D341Med (cell line): Measurements from ENCODE around the gene LEF1.

Experiments used
- DNase-seq: peaks from one replicate; pipeline ENCODE4 v3.0.0; 2012; ENCODE audit warnings: low spot score

The LEF1 gene

DNA sequence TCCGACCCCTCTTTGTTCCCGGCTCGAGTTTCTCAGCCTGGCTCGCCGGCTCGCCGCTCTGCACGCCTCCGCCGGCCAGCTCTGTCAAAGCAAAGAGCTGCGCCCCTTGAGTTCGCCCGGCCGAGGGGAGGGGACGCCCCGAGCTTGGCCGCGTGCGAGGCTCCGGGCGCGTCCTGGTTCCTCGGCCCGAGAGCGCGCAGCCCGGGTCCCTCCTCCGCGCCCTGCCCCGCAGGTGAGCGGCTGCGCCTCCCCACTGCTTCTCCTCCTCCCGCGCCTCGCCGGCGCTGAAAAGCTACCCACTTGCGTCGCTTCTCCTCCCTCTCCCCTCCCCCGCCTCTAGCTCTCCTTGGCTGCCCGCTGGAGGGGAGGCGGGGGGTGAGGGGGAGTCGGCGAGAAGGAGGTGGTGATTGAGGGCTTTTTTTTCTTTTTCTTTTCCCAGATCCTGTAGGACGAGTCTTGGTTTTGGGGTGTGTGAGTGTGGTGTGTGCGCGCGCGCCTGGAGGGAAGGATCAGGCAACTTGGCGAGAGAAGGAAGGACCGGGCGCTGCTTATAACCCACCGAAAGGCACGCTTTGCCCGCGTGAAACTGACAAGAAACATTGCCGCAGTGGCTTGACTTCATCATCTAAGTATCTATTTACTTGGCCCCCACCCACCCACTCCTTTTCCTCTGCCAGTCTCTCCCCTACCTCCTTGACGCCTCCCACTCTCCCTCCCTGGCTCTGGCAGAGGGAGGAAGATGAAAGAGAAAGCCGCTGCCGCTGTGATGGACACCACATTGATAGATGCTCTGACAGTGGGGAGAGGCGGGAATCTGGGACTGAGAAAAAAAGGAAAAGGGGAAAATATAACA, at the start of gene LEF1:
Gene LEF1 (minus strand): TSS at position 262 of the 853 bp plus-strand sequence. CDS start 1,165 bp downstream, outside the sequence.
- peak; percentile 58 for DNase-seq

DNA sequence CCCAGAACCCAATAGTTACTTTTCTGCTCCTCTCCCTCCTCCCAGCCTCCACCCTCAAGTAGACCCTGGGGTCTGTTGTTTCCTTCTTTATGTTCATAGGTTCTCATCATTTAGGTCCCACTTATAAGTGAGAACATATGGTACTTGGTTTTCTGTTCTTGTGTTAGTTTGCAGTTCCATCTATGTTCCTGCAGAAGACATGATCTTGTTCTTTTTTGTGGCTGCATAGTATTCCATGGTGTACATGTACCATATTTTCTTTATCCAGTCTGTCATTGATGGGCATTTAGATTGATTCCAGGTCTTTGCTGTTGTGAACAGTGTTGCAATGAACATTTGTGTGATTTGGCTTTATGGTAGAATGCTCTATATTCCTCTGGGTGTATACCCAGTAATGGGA, 47.8 kb upstream of the LEF1 start:
- no peak for DNase-seq

DNA sequence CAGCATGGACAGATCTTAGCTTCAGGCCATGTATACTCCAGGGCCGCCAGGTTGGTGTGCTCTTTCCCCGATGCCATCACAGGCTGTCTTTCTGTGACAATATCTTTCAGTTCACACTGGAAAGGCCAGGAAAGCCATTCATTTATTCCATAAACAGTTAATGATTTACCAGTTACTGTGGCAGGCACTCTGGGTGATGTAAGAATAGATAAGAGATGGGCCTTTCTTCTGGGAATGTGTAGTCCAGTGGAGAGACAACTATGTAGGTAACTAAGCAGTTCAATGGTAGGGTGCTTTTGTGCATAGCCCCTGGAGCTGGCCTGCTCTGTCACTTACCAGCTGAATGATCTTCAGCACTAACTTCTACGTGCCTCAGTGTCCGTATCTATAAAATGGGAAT, 46.3 kb upstream of the LEF1 start:
- DNase-seq = no peak

DNA sequence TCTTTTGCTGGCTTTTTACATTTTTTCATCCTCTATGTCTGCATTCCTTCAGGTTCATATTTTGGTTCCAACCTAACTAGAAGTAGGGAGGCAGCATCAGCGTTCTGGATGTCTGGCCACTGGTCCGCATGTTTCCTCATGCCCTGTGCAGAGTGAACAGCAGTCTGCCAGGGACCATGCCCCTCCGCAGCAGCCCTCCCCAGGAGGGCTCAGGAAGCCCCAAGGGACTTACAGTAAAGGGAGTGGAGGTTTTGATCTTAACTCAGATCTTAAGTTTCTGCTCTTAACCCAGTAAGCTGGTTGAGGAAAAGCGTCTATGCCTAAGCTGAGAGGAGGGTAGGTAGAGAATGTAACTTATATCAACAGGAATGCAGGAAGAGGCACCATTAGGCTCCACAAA, 45.0 kb upstream of the LEF1 start:
- DNase-seq = no peak

DNA sequence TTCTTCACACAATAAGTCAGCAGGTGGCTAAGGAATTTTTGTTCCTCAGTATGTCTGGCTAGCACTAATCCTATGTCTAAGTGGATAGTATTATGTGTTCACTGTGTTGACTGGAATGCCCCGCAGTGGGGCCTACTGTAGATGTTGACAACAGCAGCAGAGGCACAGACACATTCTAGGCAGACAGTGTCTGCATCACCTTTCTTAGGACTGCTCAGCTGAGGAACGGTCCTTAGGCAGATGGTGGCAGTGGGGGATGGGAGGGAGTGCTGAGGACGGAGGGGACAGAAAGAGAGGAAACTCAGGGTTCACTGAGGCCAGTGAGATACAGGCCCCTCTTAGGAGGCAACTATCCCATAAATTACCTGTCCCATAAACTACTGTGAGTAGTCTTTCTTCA, 44.6 kb upstream of the LEF1 start:
- DNase-seq = no peak

DNA sequence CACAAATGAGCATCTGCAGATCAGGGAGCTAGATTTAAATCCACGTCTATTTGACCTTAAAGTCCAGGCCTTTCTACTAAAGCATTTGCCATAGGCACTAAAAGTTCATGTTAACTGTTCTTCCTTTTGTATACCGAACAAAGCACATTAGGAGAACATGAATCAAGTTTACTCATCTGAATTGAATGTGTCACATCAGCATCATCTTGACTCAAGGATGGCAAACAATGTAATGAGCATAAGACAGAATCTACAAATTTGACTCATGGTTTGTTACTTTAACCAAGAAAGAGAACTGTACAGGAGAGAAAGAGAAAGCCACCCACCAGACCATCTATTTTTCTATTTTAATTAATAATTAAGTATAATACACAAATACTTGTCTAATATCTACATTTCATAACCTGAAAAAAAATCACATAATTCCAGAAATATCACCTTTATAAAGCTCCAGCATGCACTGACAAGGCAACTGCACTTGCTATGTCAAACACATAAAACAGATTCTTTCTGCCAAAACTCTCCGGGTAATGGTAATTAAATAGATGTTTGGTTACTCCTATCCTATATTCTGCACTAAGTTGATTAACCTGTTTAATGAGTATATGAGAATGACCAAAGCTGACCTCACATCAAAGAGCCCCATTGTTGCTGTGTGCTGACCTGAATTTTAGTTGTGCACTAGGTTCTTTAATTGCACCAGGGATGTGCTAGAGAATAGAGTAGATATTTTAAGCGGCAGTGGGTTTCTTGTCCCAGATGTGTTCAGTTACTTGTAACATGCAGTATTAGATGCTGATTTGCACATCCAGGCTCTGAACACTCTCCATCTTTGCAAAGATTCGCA, 42.5 kb upstream of the LEF1 start:
- no peak for DNase-seq

DNA sequence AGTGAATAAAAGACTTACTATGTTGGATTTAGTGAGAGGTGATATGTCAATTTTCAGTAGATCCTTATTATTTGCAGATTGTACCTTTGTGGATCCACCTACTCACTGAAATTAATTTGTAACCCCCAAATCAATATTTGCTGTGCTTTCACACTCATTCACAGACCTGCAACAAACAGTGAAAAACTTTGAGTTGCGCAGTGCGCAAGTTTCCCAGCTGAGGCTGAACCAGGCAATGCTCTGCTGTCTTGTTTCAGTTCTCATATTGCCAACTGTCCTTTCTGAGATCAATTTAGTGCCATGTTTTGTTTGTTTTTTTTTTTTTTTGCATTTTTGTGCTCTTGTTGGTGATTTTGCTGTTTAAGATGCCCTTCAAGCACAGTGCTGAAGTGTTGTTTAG, 40.8 kb upstream of the LEF1 start:
- no peak for DNase-seq

DNA sequence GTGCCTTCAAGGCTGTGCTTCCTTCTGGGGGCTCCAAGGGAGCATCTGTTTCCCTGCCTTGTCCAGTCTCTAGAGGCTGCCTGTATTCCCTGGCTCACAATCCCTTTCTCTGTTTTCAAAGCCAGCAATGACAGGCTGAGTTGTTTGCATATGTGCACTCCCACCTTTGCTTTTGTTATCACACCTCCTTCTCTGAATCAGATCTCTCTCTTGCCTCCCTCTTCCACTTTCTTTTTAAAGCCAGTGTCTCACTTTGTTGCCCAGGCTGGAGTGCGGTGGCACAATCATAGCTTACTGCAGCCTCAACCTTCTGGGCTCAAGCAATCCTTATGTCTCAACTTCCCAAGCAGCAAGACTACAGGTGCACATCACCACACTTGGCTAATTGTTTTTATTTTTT, 37.1 kb upstream of the LEF1 start:
- DNase-seq = no peak

DNA sequence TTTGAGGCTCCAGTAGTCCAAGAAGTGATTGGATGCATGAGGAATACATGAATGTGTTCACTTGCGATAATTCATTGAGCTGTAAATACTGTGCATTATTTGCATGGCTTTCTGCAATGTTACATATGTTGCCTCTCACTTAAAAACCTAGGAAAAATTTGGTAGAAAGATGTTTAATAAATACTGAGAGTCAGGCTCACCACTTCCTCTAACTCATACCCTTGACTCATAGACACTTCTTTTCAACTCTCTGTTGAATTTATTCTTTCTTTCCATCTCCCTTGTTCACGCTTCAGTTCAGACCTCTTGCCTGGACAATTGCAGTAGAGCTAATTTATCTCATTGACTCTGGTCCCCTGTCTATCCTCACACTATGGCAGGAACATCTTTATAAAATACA, 35.8 kb upstream of the LEF1 start:
- no peak for DNase-seq

DNA sequence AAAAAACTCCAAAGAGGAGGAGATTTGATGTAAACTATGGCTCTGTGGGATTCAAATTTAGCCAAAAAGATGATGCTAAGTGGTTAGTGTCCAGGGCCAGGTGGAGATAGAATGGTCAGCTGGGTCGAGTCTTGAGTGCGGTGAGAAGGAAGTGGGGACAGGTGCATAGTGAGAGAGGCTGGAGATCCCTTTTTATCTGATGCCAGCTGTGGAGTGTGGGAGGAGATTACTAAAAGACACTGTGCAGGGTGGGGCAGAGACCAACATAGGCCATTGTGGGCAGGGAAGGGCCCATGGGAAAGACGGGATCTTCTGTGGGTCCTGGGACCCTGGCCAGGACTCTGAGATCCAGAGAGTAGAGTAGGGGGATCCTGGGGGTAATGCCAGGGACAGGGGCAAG, 34.6 kb upstream of the LEF1 start:
- no peak for DNase-seq

DNA sequence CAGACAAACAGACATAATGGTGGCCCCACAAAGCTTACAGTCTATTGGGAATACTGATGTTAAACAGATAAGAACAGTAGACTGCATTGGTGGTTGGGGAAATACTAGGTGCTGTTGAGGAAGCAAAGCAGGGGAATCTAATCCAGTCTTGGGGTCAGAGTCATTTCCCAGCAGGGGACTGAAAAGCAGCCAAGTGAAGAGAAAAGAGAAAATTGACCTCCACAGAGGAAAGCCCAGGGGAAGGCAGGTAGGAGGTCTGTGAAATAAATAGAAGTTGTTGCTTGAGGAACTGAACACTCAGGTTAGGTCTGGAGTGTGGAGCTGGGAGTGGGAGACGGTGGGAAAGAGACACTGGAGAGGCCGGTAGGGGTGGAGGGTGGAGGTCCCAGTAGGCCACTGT, 33.0 kb upstream of the LEF1 start:
- DNase-seq = no peak

DNA sequence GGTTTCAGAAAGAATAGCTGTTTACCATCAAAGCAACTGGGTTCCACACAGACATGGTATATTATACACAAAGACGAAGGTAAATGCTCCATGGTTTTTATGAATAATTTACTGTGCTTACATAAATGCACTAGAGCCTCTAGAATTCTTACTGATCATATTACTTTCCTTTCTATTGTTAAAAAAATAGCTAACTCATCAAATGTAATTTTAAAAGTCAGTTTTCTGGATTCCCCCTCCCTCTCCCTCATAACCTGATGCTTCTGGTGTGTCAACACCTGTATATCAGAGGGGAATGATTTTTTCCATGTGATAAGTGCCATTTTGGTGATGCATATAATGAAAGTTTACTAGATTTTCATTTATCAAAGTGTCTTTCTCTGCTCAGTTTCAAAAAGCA, 31.1 kb upstream of the LEF1 start:
- DNase-seq = no peak

DNA sequence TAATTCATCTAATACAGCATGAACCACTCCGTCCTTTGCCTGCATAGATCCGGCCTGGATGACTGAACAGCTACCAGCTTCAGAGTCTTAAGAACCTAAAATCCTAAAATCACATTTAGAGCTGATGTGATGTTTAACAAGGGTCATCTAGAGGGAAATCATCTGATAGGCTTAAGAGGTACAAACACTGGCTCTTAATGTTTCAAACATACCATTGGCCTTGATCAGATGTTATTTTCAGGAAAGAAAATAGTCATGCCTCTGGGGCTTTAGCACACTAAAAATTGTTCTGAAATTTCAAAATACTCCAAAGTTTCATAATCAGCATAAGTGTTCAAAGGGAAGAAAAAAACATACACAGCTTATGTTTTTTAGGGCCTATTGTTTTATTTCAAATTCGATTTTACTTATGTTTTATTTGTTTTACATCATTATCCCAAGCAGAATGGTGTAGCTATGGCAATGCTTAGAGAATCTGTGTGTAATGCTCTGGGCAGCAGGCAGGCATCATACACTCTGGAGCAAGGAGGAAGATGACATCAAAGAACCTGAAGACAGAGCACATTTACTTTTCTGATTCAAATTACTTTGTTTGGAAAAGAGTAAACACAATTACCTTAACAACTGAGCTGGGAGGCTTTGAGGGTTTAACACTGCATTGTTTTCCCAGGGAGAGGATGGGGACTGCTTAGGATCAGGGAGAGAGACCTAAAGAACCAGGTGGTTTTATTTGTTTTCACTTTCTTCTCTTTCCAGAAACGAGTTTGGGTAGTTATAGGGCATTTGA, 25.3 kb upstream of the LEF1 start:
- no peak for DNase-seq

DNA sequence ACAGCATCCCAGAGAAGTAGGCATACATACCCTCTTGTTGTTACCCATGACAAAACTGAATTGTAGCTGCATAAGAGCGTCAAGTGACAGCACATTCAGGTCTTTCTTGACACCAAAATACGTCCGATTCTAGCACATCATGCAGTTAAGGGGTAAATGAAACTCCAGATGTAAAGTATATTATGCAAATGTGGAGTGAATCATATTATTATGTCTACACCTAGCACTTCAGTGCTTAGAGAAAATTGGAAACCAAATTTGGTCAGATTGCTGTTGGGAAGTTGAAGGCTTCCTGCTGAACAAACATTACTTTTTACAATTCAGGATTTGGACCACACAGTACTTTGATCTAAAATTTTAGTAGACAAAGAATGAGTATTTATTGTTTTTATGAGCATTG, 24.2 kb upstream of the LEF1 start:
- no peak for DNase-seq

DNA sequence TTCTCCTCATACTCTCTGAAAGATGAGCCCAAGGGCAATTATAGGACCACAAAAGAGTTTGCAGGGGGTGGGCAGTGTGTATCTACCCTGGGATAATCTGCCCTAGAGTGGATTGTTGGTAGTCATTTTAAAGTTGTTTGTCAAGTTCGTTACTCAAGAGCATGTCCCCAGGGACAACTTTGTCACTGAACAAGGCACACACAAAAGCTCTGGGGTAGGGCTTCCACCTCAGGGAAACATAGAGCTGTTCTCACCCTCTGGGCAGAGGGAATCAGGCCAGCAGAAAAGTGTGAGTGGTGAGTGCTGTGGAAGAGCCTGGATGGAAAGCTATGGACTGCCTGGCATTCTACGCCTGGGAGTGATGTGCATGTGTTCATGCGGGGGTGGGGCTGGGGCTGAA, 23.3 kb upstream of the LEF1 start:
- DNase-seq = no peak

DNA sequence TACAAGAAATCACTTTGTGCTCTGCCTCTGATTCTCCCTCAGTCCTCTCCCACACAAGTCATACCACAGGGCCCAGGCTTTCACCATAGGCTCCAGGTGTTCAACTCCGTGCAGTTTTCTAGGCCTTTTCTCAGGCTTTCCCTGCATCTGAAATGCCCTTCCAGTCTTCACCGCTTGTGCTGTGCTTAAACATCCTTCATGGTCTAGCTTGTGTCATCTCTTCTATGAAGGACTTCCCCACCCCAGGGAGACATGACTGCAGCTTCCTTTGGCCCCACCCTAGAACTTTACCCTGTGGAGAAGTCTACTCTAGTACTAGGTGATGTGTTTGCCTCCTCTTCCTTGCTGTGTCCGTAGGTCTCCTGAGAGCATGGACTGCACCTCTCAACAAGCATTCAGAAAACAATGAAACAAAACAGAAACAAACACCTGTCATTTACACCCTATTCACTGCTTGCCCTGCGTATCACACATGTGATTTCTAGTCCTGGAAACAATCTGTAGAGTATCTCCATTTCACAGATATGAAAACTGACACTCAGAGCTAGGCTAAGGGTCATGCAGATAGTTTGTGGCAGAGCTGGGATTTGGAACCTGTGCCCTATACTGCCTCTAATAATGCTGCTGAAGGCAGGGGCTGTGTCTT, 22.7 kb upstream of the LEF1 start:
- no peak for DNase-seq

DNA sequence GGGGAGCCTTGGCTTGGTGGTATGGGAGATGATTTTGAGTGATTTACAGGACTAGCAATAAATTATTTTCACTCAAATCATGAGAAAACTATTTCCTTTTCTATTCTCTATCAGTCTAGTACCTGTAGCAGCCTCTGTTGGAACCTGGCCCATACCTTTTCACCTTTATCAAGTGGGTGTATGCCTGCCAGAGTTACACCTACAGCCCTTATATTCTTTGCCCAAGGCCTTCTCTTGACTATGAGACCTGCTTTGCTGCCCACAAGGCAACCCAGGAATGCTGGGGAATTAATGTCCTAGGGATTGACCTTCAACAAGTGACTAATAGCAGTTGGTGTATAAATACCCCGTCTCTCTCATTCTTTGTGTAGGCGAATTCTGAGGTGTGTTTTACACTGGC, 20.0 kb upstream of the LEF1 start:
- DNase-seq = no peak

DNA sequence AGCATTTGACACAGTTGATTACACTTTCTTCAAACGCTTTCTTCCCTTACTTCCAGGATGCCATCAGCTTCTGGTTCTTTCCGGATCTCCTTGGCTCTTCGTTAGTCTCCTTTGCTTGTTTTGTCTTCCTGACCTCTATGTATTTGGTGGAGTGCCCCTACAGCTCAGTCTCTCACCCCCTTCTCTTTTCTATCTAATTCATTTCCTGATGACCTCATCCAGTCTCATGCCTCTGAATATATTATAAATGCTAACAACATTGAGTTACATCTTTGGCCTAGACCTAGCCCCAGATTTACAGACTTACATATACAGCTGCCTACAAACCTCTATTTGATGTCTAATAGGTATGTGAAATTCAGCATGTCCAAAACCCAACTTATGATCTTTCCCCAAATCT, 16.5 kb upstream of the LEF1 start:
- no peak for DNase-seq

DNA sequence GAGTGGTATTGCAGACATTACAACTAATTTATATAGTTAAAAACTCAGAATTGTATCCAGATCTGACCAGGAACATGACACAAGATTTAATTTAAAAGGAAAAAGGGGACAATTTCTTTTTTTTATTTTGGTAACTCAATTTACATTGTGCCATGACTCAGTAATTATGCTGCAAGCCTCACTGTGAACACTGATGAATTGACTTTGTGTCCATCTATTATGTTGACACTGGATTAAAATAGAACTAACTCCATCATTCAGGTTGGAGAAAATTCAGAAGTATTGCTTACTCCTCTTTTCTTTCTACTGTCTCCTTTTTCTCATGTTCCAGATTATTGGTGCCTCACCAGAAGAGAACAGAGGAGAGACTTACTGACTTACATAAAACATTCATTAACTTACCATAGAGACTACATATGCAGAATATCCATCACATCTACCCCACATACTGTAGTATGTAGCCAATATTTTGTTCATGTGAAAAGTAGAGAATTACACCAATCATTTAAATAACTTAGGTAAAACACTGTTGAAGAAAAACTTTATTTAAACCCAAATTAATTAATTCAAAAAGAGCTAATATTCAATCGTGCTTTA, 15.8 kb upstream of the LEF1 start:
- no peak for DNase-seq

DNA sequence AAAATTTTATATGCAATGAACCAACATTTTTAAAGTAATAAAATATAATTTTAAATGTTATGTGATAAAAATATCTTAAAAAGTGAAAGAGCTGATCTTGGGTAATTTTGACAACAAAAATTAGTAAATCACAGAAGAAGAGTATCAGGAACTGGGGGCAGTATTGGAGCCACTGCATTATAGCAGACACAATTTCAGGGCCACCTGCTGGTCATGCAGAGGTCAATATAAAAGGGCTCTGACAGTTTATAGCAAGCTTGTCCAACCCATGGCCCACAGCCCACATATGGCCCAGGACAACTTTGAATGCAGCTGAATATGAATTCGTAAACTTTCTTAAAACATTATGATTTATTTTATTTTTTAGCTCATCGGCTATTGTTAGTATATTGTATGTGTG, 13.0 kb upstream of the LEF1 start:
- no peak for DNase-seq

DNA sequence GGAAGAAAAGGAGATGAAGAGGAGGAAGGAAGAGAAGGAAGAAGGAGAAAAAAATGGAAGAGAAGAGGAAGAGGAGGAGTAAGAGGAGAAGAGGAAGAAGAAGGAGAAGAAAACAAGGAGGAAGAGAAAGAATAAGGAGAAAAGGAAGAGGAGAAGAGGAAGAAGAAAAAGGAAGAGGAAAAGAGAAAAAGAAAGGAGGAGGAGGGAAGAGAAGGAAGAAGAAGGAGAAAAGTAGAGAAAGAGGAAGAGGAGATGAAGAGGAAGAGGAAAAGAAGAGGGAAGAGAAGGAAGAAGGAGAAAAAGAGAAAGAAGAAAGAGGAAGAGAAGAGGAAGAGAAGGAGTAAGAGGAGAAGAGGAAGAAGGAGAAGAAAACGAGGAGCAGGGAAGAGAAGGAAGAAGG, 11.8 kb upstream of the LEF1 start:
- DNase-seq = no peak

DNA sequence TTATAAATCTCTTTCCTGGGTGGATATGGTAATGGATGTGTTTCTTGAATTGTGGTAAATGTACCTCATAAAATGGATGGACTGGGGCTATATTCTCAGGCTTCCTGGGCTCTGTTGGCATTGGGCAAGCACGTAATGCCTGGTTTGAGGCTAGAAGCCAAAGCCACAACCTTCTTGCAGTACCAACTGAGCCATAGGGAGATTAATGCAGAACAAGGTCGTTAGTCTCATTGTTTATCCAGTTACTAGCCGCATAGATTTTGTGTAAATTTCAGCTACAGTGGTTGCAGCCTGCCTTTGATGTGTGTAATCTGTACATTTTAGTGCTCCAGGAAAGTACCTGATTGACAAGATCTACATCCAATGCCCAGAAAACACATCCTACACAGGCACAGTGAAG, 7.2 kb upstream of the LEF1 start:
- DNase-seq = no peak
